CD4-positive, alpha-beta T cell (primary cell): ENCODE results near the gene NME7. TPM values are rescaled to one million over a fixed set of nuclear protein-coding genes. Genes with fewer than 3 reads are reported as not detected.
"Not testable (repeated sequence)": the region's sequence is repeated elsewhere in the genome, so short reads cannot be mapped to it uniquely, and the experiment has no call there.

Experiments
- ATAC-seq: fragments of 200-7000 bp; cut with Tn5 transposase; one replicate; pipeline ENCODE4 v1.10.0; 2022; ENCODE audit warnings: mild to moderate bottlenecking; ENCODE audit not compliant: poor library complexity
- CTCF ChIA-PET: fragments of 350-600 bp; sonication (Branson Sonifier 250); formaldehyde crosslinking; loops from one replicate; lab custom pipeline; 2021; ENCODE audit warnings: antibody characterized with exemption, inconsistent platforms; lab: Charles Lee
- POLR2A ChIA-PET: fragments of 350-600 bp; sonication (Branson Sonifier 250); formaldehyde crosslinking; loops from one replicate; lab custom pipeline; 2021; ENCODE audit warnings: antibody characterized with exemption, inconsistent platforms; lab: Charles Lee
- DNase-seq, 14 experiments: peaks; one replicate each; pipeline ENCODE4 v3.0.0-alpha.2; 2013 to 2020; ENCODE audit warnings: mixed read lengths in 2 of 14
- H3K27ac ChIP-seq, 2 donors: one replicate each; pipeline versions ENCODE4 v1.5.1 to v1.7.0; 2013; ENCODE audit warnings: low read length in 2 of 2, low read depth in 1 of 2, mild to moderate bottlenecking in 1 of 2
- H3K27me3 ChIP-seq, 2 experiments: 1 replicate in 1 of 2; 2 replicates in 1 of 2; pipeline versions ENCODE4 v1.6.1 to v1.7.0; 2013; ENCODE audit warnings: low read length in 2 of 2, control low read depth in 1 of 2, mild to moderate bottlenecking in 1 of 2, moderate library complexity in 1 of 2; ENCODE audit not compliant: insufficient read depth in 2 of 2, control insufficient read depth in 1 of 2
- H3K36me3 ChIP-seq: one replicate; pipeline ENCODE4 v1.6.1; 2013; ENCODE audit warnings: low read length, control low read depth; ENCODE audit not compliant: insufficient read depth
- H3K4me1 ChIP-seq: one replicate; pipeline ENCODE4 v1.6.1; 2013; ENCODE audit warnings: low read length, control low read depth; ENCODE audit not compliant: insufficient read depth
- H3K4me3 ChIP-seq: one replicate; pipeline ENCODE4 v1.5.1; 2013; ENCODE audit warnings: mild to moderate bottlenecking, low read length, moderate library complexity
- H3K9me3 ChIP-seq, 2 experiments: 1 replicate in 1 of 2; 2 replicates in 1 of 2; pipeline versions ENCODE4 v1.6.1 to v1.7.0; 2013; ENCODE audit warnings: low read length in 2 of 2, mild to moderate bottlenecking in 2 of 2, control low read depth in 1 of 2, moderate library complexity in 1 of 2; ENCODE audit not compliant: control insufficient read depth in 1 of 2, insufficient read depth in 1 of 2
- H3K27ac Mint-ChIP-seq: one replicate; pipeline ENCODE4 v1.8.0; 2020; ENCODE audit warnings: mixed read lengths
- H3K27me3 Mint-ChIP-seq: one replicate; pipeline ENCODE4 v1.8.0; 2021; ENCODE audit warnings: mixed read lengths
- H3K36me3 Mint-ChIP-seq: one replicate; pipeline ENCODE4 v1.8.0; 2021; ENCODE audit warnings: low read depth, mixed read lengths
- H3K4me1 Mint-ChIP-seq: one replicate; pipeline ENCODE4 v1.8.0; 2021; ENCODE audit warnings: low read depth, mixed read lengths
- H3K4me3 Mint-ChIP-seq: one replicate; pipeline ENCODE4 v1.8.0; 2020; ENCODE audit warnings: mild to moderate bottlenecking, mixed read lengths
- H3K9me3 Mint-ChIP-seq: one replicate; pipeline ENCODE4 v1.8.0; 2020; ENCODE audit warnings: mixed read lengths
- CTCF ChIP-seq: fragments of 200-600 bp; IDR thresholded peaks from one replicate; pipeline ENCODE4 v1.8.0; 2022; ENCODE audit warnings: antibody characterized with exemption, mild to moderate bottlenecking
- intact Hi-C, 2 experiments: fragments of 100-400 bp; cut with DNase I in 1 of 2; cut with micrococcal nuclease in 1 of 2; formaldehyde crosslinking; loops; one replicate each; pipeline versions ENCODE4 v1.15.1 to v1.9.0; 2023 to 2025; cut with DNase I, micrococcal nuclease
- total RNA-seq, 174 experiments: library from RNA in 2 of 174; stranded (reverse) in 2 of 174; gene quantifications; one replicate each; pipeline ENCODE4 v1.2.3 and lab custom pipeline; 2021 to 2026

Gene NME7
- total RNA-seq, 2 experiments from 2014 or later = 7.2 to 8.3 TPM

- ChIA-PET POLR2A (no interaction called here), CTCF (no interaction called here)
- Histone ChIP-seq H3K27me3 (no peaks in the 10 kb centered on the region), H3K36me3 (no peaks in the 10 kb centered on the region), H3K9me3 (peaks cover 0 to 3% of the 10 kb centered on the region in 2 experiments), H3K4me1 (no peaks in the 10 kb centered on the region), H3K27ac (no peak overlapping the region), H3K4me3 (no peak overlapping the region)
- no peak for DNase-seq
- intact Hi-C loops = loop anchor here (5.0 to 10.0 kb wide), 2 partner anchors 239 to 1261 kb away; partner anchors contain the start of gene ATP1B1 (in 1 of the 2)
- Mint-ChIP-seq H3K4me3 (no peak overlapping the region), H3K27me3 (no peaks in the 10 kb centered on the region), H3K27ac (no peak overlapping the region), H3K36me3 (no peaks in the 10 kb centered on the region), H3K4me1 (no peaks in the 10 kb centered on the region), H3K9me3 (no peaks in the 10 kb centered on the region)
- no peak for TF ChIP-seq CTCF
- no peak for ATAC-seq
Observed at GRCh38 chr1:169346036-169346589, 21.5 kb downstream of the NME7 start.

- no peaks in the 10 kb centered on the region for H3K4me1 ChIP-seq
- CTCF ChIA-PET = no interaction called here
- no peaks in the 10 kb centered on the region for H3K9me3 Mint-ChIP-seq
- H3K36me3 ChIP-seq = no peaks in the 10 kb centered on the region
- no peak for ATAC-seq
- H3K27ac ChIP-seq = no peak overlapping the region
- H3K4me3 ChIP-seq = no peak overlapping the region
- no peaks in the 10 kb centered on the region for H3K27me3 Mint-ChIP-seq
- DNase-seq = no peak
- peaks cover 2% of the 10 kb centered on the region for H3K4me1 Mint-ChIP-seq
- no peak overlapping the region for H3K4me3 Mint-ChIP-seq
- H3K27ac Mint-ChIP-seq = no peak overlapping the region
- no peaks in the 10 kb centered on the region for H3K36me3 Mint-ChIP-seq
- H3K9me3 ChIP-seq = peaks cover 0 to 6% of the 10 kb centered on the region in 2 experiments
- no peaks in the 10 kb centered on the region for H3K27me3 ChIP-seq
- intact Hi-C loops = loop anchor here (5.0 to 10.0 kb wide), 2 partner anchors 238 to 1261 kb away; partner anchors contain the start of gene ATP1B1 (in 1 of the 2)
- TF ChIP-seq CTCF = no peak
- POLR2A ChIA-PET = no interaction called here
Observed at GRCh38 chr1:169345511-169345910, 22.1 kb downstream of the NME7 start.

GRCh38 chr1:169342096-169342495, 25.5 kb downstream of the NME7 start:
- H3K27me3 Mint-ChIP-seq, H3K9me3 Mint-ChIP-seq, H3K36me3 ChIP-seq, H3K4me1 ChIP-seq, ATAC-seq, H3K36me3 Mint-ChIP-seq, H3K4me3 Mint-ChIP-seq, H3K4me3 ChIP-seq, DNase-seq, H3K27me3 ChIP-seq, POLR2A ChIA-PET, H3K27ac ChIP-seq, H3K27ac Mint-ChIP-seq: not testable (repeated sequence)
- intact Hi-C loops = loop anchor here in 1 of 2 experiments (10.0 kb wide), 1 partner anchor 1257 kb away; no protein-coding TSS in a partner anchor
- CTCF ChIA-PET = interaction anchor here (1.0 kb wide), 1 partner anchor 10 kb away, joined by 3 read pairs; no protein-coding TSS in a partner anchor
- H3K9me3 ChIP-seq = peaks cover 0 to 10% of the 10 kb centered on the region in 2 experiments
- H3K4me1 Mint-ChIP-seq = peaks cover 14% of the 10 kb centered on the region
